Ishikawa (cell line): ENCODE results near the gene CFP.

ENCODE experiments used
- EP300 ChIP-seq: IDR thresholded peaks from 2 replicates; pipeline ENCODE4 v1.6.1; 2012; ENCODE audit warnings: borderline replicate concordance
- FOXM1 ChIP-seq: IDR thresholded peaks from 2 replicates; pipeline ENCODE4 v1.6.1; 2012; ENCODE audit warnings: low read depth, borderline replicate concordance
- NFIC ChIP-seq: IDR thresholded peaks from 2 replicates; pipeline ENCODE4 v1.6.1; 2012
- RAD21 ChIP-seq: IDR thresholded peaks from 2 replicates; pipeline ENCODE4 v1.6.1; 2012; ENCODE audit warnings: low read depth
- TAF1 ChIP-seq: IDR thresholded peaks from 2 replicates; pipeline ENCODE4 v1.6.1; 2012; ENCODE audit warnings: low read depth, mild to moderate bottlenecking
- USF1 ChIP-seq: IDR thresholded peaks from 2 replicates; pipeline ENCODE4 v1.6.1; 2012
- YY1 ChIP-seq: IDR thresholded peaks from 2 replicates; pipeline ENCODE4 v1.6.1; 2012; ENCODE audit warnings: low read depth
- TF ChIP-seq, protein P1 (sequence below): IDR thresholded peaks from 2 replicates; pipeline ENCODE4 v1.6.1; 2012; ENCODE audit warnings: low read depth, mild to moderate bottlenecking
- TF ChIP-seq, protein P2 (sequence below): IDR thresholded peaks from 2 replicates; pipeline ENCODE4 v1.6.1; 2012

DNA sequence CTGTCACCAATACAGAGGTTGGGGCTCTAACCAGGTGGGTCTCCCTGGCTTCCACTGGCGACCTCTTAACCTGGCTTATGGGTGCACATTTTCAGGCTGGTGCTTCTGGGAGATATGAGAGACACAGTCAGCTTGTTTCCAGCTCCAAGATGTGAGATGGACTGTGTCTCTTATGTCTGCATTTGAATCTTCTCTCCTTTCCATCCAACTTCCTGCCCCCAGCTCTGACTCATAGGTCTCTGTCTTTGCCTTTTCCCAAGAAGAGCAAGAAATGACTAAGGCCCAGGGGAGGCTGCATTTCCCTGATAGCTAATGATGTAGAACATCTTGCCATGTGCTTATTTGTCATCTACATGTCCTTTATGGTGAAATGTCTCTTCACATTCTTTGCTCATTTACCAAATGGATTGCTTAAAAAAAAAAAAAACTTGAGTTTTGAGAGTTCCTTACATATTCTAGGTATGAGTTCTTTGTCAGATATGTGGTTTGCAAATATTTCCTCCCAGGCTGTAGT is 32.5 kb upstream of the CFP start:
- TF ChIP-seq YY1 (no peak), FOXM1 (no peak), RAD21 (no peak), TAF1 (no peak), EP300 (no peak), USF1 (no peak), NFIC (no peak)
- TF ChIP-seq, protein P1, sequence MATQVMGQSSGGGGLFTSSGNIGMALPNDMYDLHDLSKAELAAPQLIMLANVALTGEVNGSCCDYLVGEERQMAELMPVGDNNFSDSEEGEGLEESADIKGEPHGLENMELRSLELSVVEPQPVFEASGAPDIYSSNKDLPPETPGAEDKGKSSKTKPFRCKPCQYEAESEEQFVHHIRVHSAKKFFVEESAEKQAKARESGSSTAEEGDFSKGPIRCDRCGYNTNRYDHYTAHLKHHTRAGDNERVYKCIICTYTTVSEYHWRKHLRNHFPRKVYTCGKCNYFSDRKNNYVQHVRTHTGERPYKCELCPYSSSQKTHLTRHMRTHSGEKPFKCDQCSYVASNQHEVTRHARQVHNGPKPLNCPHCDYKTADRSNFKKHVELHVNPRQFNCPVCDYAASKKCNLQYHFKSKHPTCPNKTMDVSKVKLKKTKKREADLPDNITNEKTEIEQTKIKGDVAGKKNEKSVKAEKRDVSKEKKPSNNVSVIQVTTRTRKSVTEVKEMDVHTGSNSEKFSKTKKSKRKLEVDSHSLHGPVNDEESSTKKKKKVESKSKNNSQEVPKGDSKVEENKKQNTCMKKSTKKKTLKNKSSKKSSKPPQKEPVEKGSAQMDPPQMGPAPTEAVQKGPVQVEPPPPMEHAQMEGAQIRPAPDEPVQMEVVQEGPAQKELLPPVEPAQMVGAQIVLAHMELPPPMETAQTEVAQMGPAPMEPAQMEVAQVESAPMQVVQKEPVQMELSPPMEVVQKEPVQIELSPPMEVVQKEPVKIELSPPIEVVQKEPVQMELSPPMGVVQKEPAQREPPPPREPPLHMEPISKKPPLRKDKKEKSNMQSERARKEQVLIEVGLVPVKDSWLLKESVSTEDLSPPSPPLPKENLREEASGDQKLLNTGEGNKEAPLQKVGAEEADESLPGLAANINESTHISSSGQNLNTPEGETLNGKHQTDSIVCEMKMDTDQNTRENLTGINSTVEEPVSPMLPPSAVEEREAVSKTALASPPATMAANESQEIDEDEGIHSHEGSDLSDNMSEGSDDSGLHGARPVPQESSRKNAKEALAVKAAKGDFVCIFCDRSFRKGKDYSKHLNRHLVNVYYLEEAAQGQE, result no peak
- TF ChIP-seq, protein P2, sequence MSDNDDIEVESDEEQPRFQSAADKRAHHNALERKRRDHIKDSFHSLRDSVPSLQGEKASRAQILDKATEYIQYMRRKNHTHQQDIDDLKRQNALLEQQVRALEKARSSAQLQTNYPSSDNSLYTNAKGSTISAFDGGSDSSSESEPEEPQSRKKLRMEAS, result no peak
